Posterior cingulate gyrus (tissue), 11 donors: ENCODE measurements around the gene RCOR3.
"Not testable (repeated sequence)": the region's sequence is repeated elsewhere in the genome, so short reads cannot be mapped to it uniquely, and the experiment has no call there.

Experiments
- DNase-seq, 10 donors: peaks; one replicate each; pipeline versions ENCODE4 v3.0.0 to v3.0.0-alpha.2; 2020 to 2021; ENCODE audit warnings: mixed read lengths in 3 of 10
- intact Hi-C: fragments of 100-400 bp; cut with DNase I; formaldehyde crosslinking; loops from one replicate; pipeline ENCODE4 v1.15.1; 2023

Gene RCOR3

DNA sequence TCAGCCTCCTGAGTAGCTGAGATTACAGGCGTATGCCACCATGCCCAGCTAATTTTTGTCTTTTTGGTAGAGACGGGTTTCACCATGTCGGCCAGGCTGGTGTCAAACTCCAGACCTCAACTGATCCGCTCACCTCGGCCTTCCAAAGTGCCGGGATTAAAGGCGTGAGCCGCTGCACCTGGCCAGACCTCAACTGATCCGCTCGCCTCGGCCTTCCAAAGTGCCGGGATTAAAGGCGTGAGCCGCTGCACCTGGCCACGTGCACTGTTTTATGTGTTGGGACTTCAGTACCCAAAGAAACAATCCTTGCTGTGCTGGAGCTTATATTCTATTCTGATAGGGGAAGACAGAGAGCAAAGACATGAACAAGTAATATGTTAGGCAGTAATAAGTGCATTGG, 77.6 kb downstream of the RCOR3 start:
- DNase-seq, result no peak
- intact Hi-C loops, result no loop called here

DNA sequence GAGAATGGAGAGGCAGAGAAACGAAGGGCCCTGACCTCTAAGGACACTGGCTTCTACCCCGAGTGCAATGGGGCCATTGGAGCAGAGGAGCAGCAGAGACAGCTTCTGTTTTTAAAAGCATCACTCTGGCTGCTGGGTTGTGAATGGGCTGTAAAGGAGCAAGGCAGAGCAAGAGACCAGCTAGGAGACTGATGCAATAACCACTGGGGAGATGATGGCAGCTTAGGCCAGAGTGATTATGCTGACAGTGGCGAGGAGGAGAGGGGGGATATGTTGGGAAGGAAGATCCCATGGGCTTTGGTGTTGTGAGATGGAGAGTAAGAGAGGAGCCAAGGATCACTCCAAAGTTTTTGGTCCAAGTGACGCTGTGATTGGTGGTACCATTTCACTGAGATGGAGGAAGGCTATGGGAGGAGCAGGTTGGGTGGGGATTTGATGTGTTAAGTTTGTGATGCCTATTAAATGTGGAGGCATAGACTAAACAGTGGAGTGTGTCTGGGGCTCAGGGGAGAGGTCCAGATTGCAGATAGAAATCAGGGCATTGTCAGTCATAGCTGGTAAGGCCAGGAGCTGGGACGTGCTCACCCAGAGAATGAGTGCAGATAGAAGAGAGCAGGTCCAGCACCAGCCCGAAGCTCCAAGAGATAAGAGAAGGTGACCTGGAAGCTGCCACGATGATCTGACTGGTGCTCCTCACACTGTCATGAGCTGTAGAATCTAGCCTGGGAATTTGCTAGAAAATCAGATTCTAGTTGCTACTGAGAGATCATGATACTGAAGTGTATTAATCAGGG, 78.5 kb downstream of the RCOR3 start:
- intact Hi-C loops, result no loop called here
- no peak for DNase-seq

DNA sequence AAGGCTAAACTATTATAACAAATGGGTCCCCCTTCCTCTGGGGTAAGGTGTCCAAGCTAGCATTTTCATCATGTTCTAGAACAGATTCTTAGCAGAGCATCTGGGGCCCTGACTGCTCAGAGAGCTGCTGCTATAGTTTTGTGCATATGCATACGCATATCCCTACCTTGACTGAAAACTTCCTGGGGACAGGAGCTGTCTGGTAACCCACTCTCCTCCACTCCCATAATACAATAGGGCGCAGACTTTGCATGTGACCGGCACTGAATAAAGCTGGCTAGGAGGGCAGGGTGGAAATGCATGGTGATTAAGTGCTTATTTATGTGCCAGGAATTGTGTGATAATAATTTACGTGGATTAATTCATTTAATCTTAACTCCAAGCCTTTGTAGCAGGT, 79.1 kb downstream of the RCOR3 start:
- intact Hi-C loops, result no loop called here
- DNase-seq, result no peak

DNA sequence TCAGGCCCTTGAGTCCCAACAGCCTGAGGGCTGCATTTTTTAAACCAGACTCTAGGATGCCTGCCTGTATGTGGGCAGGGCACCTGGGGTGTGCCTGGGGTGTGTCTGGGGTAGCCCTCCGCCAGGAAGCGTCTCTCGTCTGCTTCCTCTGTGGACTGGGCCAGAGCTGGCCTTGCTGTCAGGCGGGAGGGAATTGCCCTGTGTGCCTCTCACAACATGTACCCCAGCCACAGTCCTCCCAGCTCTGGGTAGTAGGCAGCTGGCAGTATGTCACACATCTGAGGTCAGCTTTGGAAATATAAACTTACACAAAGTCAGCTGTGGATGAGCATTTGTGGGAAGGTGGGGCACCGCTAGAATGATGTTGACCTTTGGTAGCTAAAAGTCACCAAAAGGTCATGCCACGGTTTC, 80.5 kb downstream of the RCOR3 start:
- intact Hi-C loops, result no loop called here
- DNase-seq, result no peak

DNA sequence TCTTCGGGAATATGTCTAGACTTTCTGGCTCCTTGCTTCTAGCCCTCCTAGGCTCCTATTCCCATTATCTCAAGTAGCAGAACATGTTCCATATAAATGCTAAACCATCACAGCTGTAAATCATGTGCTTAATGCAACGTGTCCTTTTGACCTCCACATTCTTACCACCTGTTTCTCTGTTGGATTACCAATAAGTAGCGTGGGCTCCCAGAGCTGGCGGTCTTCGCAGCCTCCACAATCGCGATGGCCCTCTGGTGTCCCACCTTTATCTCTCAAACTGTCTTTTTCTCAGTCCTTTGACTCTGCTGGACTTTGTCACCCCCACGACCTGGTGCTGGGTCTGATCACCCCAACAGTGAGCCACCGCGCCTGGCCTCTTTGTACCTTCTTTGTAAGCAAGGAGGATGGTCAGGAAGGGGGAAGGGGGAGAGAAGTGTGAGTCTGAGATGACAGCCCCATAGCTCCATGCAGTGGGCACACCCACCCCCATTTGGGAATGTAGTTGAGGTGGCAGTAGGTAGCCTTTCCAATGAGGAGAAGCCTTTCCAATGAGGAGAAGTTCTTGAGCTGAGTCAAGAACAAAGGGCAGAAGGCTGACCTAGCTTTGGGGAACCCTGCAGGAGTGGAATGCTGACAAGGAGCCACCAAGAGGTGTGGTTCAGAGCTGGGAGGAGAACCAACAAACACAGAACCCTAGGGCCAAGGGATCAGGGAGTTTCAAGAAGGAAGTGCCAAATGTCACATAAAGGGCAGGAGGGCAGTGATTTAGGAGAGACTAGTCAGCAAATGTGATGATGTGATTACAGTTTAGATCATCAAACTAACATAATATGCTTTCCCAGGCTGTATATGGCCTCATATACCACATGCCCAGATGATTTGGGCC, 81.7 kb downstream of the RCOR3 start:
- DNase-seq, result no peak
- intact Hi-C loops, result no loop called here

DNA sequence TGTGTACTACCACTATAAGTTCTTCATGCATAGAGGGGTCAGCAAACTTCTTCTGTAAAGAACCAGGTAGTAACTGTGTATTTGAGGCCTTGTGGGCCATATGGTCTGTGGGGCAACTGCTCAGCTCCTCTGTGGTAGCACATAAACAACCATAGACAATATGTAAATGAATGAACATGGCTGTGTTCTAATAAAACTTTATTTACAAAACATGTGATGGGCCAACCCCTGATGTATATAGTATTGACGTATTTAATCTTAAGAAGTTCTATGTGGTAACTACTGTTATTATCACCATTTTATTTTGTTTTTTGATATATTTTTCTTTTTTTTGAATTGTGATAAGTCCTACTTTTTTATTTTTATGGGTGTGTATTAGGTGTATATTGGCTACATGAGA, 82.8 kb downstream of the RCOR3 start:
- intact Hi-C loops, result no loop called here

DNA sequence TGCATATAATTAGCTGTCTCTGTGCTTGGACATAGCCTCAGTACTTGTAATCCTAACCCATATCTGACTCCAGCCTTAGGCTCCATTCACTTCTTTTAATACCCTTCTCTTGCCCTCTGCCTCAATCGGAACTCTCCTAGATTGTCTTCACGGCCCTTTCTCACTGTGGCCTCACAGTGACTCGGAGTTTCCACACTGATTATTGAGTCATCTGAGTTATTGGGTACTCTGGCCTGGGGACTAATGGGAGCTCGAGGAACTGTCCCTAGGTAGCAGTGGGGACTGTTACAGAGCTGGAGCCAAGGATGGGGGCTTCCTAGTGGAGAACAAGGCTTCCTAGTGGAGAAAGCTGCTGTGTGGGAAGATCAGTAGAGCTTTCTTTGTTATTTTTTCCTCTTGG, 84.4 kb downstream of the RCOR3 start:
- no peak for DNase-seq
- intact Hi-C loops, result no loop called here

More for the DNA sequence above, 82.8 kb downstream of the RCOR3 start:
- no peak for DNase-seq

DNA sequence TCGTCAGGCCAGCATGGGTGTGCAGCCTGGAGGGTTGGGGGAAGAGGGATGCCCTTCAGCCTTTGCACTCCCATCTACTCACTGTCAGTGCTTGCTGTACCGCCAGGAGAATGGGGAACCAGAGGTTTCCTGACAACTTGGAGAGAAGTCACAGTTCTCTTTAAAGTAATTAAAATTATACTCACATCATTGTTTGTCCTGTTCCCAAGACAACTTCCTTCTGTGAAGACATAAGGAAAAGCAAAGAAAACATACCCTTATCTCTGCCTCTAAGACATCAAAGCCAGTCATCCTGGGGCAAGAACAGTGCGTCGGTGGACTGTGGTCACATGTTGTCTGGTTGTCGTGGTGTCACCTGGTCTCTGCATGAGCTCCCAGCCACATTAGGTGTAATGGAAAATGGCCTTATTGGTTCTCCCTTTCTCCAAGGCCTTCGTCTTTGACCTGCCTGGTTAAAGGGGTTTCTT, 85.0 kb downstream of the RCOR3 start:
- intact Hi-C loops, result no loop called here
- no peak for DNase-seq

DNA sequence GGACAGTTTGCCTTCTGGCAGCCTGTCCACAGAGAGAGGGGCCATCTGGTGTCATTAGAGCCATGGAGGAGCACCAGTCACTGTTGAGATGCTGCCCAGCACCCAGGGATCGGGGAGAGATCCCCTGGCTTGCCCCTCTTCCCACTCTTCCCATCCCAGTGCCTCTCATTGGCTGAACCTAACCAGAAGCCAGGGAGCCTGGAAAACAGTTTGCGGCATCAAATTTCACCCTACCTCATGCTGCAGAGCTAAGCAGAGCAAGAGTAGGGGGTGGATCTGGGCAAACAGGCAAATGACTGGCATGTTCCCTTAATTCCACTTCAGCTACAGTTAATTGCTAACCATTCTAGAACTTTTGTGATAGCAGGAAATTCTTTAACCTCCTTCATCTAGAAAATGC, 86.6 kb downstream of the RCOR3 start:
- intact Hi-C loops, result no loop called here
- DNase-seq, result no peak

DNA sequence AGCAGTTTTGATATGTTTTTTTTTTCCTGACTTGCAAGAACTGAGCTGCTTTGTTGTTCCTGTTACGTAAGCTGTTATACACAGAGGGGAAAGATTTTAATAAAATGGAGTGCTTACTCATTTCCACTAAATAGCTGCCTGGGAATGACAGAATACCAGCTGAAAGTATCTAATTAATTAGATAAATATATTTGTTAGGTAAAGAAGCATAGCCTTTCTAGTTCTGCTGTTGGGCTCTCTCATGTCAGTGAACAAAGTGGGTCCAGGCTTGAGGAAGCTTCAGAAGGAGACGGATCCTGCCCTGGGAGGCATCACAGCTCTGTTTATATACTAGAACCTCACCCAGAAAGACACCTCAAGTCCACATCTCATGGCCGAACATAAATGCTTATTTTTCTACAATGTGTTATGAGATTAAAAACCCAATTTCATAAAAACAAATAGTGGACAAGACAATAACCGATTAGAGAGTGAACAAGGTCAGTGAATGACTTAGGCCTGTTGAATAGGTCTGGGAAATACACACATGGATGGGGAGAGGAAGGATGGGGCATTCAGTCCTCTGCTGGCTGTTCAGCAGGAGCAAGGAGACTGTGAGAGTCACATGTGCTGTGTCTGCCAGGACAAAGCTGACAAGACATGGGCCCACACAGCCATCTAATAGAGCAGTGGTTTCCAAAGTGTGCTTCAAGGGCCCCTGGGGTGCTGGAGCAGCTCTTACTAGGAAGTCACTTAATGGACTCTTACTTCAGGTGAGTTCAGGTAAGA, 88.1 kb downstream of the RCOR3 start:
- intact Hi-C loops, result no loop called here
- DNase-seq, result no peak

DNA sequence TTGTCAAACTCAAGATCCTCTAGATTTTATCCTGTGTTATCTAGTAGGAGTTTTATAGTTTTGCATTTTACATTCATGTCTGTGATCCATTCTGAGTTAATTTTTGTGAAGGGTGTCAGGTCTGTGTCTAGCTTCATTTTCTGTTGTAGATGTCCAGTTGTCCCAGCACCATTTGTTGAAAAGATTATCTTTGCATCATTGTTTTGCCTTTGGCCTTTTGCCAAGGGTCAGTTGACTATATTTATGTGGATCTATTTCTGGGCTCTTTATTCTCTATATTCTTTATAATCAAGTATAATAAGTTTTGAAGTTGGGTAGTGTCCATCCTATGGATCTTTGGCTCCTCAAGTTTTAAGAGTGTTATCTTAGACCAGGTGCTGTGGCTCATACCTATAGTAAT, 89.4 kb downstream of the RCOR3 start:
- no peak for DNase-seq
- intact Hi-C loops, result no loop called here

DNA sequence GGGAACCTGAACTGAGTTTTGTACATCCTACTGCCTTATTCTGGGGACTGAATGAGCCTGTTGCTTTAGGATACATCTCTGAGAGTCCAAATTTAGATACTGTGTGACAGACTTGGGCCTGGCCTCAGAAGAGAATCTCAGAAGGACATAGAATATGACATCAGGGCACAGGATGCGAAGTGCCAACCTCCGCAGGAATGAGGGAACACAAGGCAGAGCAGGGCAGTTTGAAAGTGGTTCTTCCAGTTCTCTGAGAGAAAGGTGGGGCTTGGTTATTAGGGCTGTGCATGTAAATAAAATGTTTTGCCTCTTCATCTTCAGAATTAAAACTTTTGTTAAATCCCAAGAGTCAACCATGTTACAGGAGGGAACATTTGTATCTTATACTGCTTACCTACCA, 90.6 kb downstream of the RCOR3 start:
- no peak for DNase-seq
- intact Hi-C loops, result no loop called here

DNA sequence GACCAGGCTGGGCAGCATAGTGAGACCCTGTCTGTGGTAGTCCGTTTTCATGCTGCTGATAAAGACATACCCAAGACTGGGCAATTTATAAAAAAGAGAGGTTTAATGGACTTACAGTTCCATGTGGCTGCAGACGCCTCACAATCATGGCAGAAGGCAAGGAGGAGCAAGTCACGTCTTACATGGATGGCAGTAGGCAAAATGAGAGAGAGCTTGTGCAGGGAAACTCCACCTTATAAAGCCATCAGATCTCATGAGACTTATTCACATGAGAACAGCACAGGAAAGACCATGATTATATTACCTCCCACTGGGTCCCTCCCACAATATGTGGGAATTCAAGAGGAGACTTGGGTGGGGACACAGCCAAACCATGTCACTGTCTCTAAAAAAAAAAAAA, 92.9 kb downstream of the RCOR3 start:
- intact Hi-C loops, DNase-seq: not testable (repeated sequence)

DNA sequence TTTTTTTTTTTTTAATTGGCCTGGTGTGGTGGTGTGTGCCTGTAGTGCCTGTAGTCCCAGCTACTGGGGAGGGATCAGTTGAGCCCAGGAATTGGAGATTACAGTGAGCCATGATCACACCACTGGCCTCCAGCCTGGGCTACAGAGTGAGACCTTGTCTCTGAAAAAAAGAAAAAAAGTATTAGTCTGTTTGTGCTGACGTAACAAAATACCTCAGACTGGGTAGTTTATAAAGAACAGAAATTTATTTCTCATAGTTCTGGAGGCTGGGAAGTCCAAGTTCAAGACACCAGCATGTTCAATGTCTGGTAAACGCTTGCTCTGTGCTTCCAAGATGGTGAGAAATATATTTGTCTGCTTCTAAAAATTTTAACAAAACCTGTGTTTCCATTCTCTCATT, 93.3 kb downstream of the RCOR3 start:
- intact Hi-C loops, result no loop called here
- no peak for DNase-seq

DNA sequence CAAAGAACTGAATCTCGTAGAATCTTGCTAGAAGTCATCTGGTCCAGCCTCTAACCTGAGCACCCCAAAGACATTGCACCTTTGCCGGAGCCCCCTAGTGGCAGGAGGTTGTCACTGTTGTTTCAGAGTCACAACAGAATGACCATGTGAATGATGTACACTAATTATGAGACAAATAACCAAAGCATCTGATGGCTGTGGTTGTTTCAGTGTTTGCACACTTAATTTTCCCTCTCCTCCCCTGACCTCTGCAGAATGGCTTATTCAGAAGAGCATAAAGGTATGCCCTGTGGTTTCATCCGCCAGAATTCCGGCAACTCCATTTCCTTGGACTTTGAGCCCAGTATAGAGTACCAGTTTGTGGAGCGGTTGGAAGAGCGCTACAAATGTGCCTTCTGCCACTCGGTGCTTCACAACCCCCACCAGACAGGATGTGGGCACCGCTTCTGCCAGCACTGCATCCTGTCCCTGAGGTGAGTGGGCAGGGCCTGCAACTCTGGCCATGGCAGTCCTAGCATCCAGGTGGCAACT, 93.9 kb downstream of the RCOR3 start:
- intact Hi-C loops, result no loop called here
- DNase-seq, result no peak

DNA sequence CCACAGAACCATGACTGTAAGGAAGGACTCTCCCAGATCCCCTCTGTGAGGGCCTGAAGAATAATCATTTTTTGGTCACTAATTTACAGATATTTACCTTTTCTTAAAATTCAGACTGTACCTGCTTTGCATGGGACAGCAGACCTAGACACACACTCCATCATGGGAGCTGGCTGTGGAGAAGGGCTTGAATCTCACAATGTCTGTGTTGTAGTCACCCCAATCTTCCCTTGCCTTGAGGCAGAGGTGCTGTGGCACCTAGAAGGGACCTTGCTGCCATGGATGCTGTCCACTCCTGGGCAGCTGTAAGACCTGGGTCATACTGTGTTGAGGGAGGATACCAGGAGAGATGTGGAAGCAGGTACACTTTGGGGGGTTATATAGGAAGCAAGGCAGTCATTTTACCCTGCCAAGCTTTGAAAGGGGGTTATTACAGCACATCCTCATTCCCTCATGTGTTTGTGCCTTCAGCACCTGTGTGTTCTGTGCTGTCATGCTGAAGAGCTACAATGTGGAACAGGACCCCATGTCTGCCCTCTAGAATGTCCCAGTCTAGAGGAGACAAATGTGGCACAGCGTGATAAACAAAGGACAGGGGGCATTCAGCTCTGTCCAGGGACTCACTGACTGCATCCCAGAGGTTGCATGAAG, 94.5 kb downstream of the RCOR3 start:
- intact Hi-C loops, result no loop called here
- no peak for DNase-seq

DNA sequence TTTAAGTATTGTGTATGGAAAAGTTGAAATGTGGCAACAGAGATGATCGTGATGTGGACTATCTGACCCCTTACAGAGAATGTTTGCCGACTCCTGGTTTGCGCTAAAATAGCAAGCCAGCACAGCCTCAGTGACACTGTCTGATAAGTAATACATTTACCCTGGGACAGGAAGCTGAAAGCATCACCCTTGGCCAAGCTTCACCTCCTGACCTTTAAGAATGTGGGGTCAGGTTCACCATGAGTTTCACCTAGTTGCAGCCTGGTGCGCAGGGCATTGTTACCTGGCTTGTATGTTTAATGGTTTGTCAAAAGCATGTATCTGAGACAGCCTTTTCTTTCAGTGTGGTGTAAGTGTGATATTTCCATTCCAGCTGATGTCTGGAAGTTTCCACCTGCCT, 96.7 kb downstream of the RCOR3 start:
- intact Hi-C loops, result no loop called here
- DNase-seq, result no peak

DNA sequence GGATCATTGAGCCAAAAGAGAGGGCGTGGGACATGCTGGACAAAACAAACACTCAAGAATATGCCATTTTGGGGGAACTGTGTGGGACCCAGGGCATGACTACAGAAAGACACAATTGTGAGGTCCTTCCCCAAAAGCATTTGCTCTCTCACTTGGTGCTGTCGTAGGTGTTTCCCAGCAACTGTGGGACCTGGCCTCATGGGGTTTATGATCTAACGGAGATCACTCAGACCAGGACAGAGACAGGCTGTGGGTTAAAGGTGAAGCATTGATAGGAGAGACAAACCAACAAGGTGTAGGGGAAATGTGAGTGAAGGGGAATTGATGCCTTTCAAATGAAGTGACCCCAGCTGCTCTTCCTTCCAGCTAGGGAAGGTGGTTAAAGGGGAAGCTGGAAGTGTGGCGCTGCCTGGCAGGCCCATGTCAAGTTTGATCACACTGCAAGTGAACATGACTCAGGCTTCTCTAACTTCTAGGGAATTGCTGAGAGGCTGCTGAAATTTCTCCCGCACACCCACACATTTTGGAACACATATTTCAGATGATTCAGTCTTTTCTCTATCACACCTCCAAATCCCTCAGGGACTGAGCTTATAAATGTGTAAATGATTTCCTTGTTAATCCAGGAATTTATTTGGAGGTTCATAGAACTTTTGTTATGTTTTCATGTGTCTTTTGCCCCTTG, 97.7 kb downstream of the RCOR3 start:
- intact Hi-C loops, result no loop called here
- DNase-seq, result no peak

DNA sequence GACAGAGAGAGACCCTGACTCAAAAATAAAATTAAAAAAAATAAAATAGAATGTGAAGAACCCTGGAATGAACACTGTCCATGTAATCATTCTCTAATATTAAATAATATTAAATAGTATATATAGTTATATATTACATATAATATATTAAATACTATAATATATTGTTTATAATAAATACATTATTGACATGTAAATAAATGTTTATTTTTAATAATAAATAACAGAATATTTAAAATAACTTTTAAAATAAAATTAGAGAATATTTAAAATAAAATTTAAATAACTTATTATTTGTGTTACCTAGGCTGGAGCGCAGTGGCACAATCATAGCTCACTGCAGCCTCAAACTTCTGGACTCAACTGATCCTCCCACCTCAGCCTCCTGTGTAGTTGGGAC, 99.5 kb downstream of the RCOR3 start:
- intact Hi-C loops, result no loop called here
- DNase-seq, result no peak

DNA sequence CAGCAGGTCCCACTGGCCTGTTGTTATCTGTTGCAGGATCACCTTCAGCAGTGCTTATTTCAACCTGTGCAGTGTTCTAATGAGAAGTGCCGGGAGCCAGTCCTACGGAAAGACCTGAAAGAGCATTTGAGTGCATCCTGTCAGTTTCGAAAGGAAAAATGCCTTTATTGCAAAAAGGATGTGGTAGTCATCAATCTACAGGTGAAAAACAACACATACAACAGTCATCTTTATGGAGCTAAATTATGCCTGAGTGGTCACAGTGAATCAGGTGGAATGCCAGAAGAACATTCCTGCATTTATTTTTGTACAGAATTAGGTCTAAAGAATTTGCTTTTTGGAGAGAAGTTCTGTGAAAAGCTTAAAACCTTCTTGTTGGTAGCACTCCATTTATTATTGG, 100.7 kb downstream of the RCOR3 start:
- DNase-seq, result no peak
- intact Hi-C loops, result no loop called here
